ENCODE data around the gene NMBR. TPM values are rescaled to one million over a fixed set of nuclear protein-coding genes. Genes with fewer than 3 reads are reported as not detected.

The NMBR gene
- total RNA-seq, 1 experiment from 2014 or later, result not detected

GRCh38 chr6:142118925-142119324 lies 28.0 kb downstream of the NMBR start:
- ChIA-PET CTCF (no interaction called here), POLR2A (ENCODE audit: low non-redundant PET) (no interaction called here)
- TF ChIP-seq CTCF (conservative IDR thresholded peaks at IDR 0.05; ENCODE audit: low read depth, low read length) (no peak), EZH2 (IDR thresholded peaks at IDR 0.05; ENCODE audit: borderline replicate concordance, low read depth, low read length, poor library complexity, severe bottlenecking) (no peak)
- Histone ChIP-seq H3K4me3 (ENCODE audit: low read depth, low read length, poor library complexity, severe bottlenecking) (no peak overlapping the region), H3K9me3 (ENCODE audit: low read depth, low read length, poor library complexity, severe bottlenecking) (no peaks in the 10 kb centered on the region), H3K36me3 (ENCODE audit: insufficient read depth, low read length, poor library complexity, severe bottlenecking) (no peaks in the 10 kb centered on the region), H3K27ac (ENCODE audit: low read depth, low read length, poor library complexity, severe bottlenecking) (no peak overlapping the region), H3K27me3 (replicated peaks; ENCODE audit: insufficient read depth, low read depth, low read length, poor library complexity) (no peaks in the 10 kb centered on the region), H3K4me1 (ENCODE audit: insufficient read depth, low read length, poor library complexity, severe bottlenecking) (peaks cover 11% of the 10 kb centered on the region)
- BruUV-seq (replicated peaks), result no TSS peak
- intact Hi-C loops (cut with micrococcal nuclease; ENCODE audit: unreplicated experiment), result no loop called here
- no peak for DNase-seq (ENCODE audit: low spot score)

DNA sequence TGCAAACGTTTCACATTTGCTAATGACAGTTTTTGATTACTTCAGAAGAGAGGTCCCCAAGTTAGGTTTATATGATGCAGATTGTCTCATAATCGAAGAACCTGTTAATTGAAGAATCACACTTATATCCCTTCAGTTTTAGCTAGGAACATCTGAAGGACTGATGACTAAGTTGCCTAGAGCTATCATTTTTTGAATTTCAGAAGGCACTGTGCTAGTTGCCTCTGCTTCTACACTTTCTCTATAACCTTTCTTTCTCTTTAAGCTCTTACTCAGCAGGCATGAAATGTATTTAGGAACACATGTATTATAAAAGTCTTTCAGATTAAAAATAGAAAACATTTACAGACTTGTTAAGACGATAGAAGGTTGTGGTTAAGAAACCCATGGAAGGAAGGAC lies 28.6 kb downstream of the NMBR start:
- Histone ChIP-seq H3K36me3 (ENCODE audit: insufficient read depth, low read length, poor library complexity, severe bottlenecking) (no peaks in the 10 kb centered on the region), H3K27ac (ENCODE audit: low read depth, low read length, poor library complexity, severe bottlenecking) (no peak overlapping the region), H3K4me3 (ENCODE audit: low read depth, low read length, poor library complexity, severe bottlenecking) (no peak overlapping the region), H3K27me3 (replicated peaks; ENCODE audit: insufficient read depth, low read depth, low read length, poor library complexity) (no peaks in the 10 kb centered on the region), H3K9me3 (ENCODE audit: low read depth, low read length, poor library complexity, severe bottlenecking) (no peaks in the 10 kb centered on the region), H3K4me1 (ENCODE audit: insufficient read depth, low read length, poor library complexity, severe bottlenecking) (peaks cover 13% of the 10 kb centered on the region)
- no TSS peak for BruUV-seq (replicated peaks)
- CTCF ChIA-PET, result no interaction called here
- no peak for DNase-seq (ENCODE audit: low spot score)
- TF ChIP-seq EZH2 (IDR thresholded peaks at IDR 0.05; ENCODE audit: borderline replicate concordance, low read depth, low read length, poor library complexity, severe bottlenecking), result no peak
- no peak for TF ChIP-seq CTCF (conservative IDR thresholded peaks at IDR 0.05; ENCODE audit: low read depth, low read length)
- intact Hi-C loops (cut with micrococcal nuclease; ENCODE audit: unreplicated experiment), result no loop called here
- POLR2A ChIA-PET (ENCODE audit: low non-redundant PET), result no interaction called here

GRCh38 chr6:142117366-142117765 lies 29.6 kb downstream of the NMBR start:
- BruUV-seq (replicated peaks), result no TSS peak

More at GRCh38 chr6:142117366-142117765, 29.6 kb downstream of the NMBR start:
- Histone ChIP-seq H3K27ac (ENCODE audit: low read depth, low read length, poor library complexity, severe bottlenecking) (no peak overlapping the region), H3K4me1 (ENCODE audit: insufficient read depth, low read length, poor library complexity, severe bottlenecking) (peaks cover 7% of the 10 kb centered on the region), H3K4me3 (ENCODE audit: low read depth, low read length, poor library complexity, severe bottlenecking) (no peak overlapping the region), H3K9me3 (ENCODE audit: low read depth, low read length, poor library complexity, severe bottlenecking) (no peaks in the 10 kb centered on the region), H3K27me3 (replicated peaks; ENCODE audit: insufficient read depth, low read depth, low read length, poor library complexity) (no peaks in the 10 kb centered on the region), H3K36me3 (ENCODE audit: insufficient read depth, low read length, poor library complexity, severe bottlenecking) (no peaks in the 10 kb centered on the region)
- no peak for DNase-seq (ENCODE audit: low spot score)
- ChIA-PET CTCF (no interaction called here), POLR2A (ENCODE audit: low non-redundant PET) (no interaction called here)
- intact Hi-C loops (cut with micrococcal nuclease; ENCODE audit: unreplicated experiment), result no loop called here
- no peak for TF ChIP-seq CTCF (conservative IDR thresholded peaks at IDR 0.05; ENCODE audit: low read depth, low read length)
- TF ChIP-seq EZH2 (IDR thresholded peaks at IDR 0.05; ENCODE audit: borderline replicate concordance, low read depth, low read length, poor library complexity, severe bottlenecking), result no peak
